Measurements from ENCODE around the gene WBP1L.

Gene WBP1L

GRCh38 chr10:102704915-102705314, 38.8 kb upstream of the WBP1L start:
- no peak for TF ChIP-seq CTCF (IDR thresholded peaks at IDR 0.05; ENCODE audit: extremely low read depth, insufficient read depth, missing control alignments)
- in situ Hi-C loops (cut with MboI; ENCODE audit: low pct_unique_long_range_greater_than_20kb, low sequenced_read_pairs, unreplicated experiment), result no loop called here
- DNase-seq (ENCODE audit: low spot score), result no peak

- no peak for TF ChIP-seq CTCF (IDR thresholded peaks at IDR 0.05; ENCODE audit: extremely low read depth, insufficient read depth, missing control alignments)
- in situ Hi-C loops (cut with MboI; ENCODE audit: low pct_unique_long_range_greater_than_20kb, low sequenced_read_pairs, unreplicated experiment), result no loop called here
- no peak for DNase-seq (ENCODE audit: low spot score)
These were observed 38.2 kb upstream of the WBP1L start for GRCh38 chr10:102705531-102705930.

DNA sequence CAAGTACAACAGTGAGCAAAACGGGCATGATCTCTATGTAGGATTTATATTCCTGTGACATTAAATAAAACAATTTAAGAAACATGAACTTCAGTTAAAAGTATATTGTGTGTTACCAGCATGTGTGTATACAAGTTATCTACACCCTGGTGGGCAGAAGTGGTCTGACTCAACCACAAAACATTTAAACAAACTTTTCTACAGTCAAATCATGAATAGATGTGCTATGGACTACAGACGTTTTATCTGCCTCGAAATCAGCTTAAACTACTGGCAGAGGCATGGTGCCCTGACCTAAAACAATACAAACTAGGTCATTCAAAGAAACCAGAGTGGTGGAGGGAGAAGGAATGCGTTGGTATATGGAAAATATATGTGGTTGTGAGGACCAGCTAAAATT, 33.1 kb upstream of the WBP1L start:
- in situ Hi-C loops (cut with MboI; ENCODE audit: low pct_unique_long_range_greater_than_20kb, low sequenced_read_pairs, unreplicated experiment), result no loop called here
- no peak for TF ChIP-seq CTCF (IDR thresholded peaks at IDR 0.05; ENCODE audit: extremely low read depth, insufficient read depth, missing control alignments)
- DNase-seq (ENCODE audit: low spot score), result no peak

DNA sequence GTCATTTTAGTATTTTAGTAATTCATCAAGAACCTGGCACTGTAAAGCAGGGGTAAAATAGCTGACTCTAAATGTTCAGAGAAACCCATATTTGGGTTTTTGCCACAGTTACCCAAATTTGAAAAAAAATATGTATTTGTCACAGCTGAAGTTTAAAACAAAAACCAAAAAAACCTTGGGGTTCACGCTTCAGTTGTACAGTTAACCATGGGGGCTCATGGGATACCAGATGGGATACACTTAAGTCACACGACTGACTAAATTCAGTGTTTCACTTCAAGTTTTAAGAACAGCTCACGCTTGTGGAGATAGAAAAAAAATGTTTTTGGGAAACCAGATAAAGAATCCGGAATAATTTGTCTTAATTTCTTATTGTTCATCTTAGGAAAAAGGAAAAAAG, 31.7 kb upstream of the WBP1L start:
- DNase-seq (ENCODE audit: low spot score), result peak; percentile 53
- TF ChIP-seq CTCF (IDR thresholded peaks at IDR 0.05; ENCODE audit: extremely low read depth, insufficient read depth, missing control alignments), result no peak
- in situ Hi-C loops (cut with MboI; ENCODE audit: low pct_unique_long_range_greater_than_20kb, low sequenced_read_pairs, unreplicated experiment), result no loop called here

DNA sequence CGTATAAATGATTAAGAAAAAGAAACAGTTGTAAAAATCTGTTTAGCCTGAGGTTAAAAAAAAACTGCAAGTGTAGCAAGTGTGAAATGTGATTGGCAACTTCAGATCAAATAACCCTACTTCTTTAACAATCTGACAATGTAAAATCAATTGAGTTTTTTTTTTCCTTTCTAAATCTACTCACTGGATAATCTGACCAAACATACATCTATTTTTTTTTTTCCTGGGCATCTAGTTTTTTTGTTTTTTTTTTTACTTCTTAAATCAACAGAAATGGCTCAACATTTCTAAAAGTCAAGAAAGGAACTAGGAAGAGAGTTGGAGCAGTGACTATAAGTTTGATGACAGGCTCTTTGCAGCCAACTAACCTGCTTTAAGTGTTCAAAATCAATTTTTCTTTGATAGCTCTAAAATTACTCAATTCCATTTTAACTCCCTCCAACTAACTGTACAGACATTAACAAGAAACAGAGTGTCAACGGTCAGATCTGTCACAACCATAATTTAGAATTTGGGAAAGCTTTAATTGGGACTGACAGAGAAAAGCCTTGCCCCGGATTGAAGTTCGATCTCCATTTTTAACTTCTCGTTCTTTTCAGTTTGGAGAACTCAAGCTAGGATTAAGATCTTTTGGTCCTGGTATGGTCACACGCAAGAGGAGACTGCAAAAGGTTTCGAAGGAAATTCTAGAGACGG, 30.8 kb upstream of the WBP1L start:
- no peak for DNase-seq (ENCODE audit: low spot score)
- in situ Hi-C loops (cut with MboI; ENCODE audit: low pct_unique_long_range_greater_than_20kb, low sequenced_read_pairs, unreplicated experiment), result no loop called here
- TF ChIP-seq CTCF (IDR thresholded peaks at IDR 0.05; ENCODE audit: extremely low read depth, insufficient read depth, missing control alignments), result no peak

GRCh38 chr10:102713539-102713813, 30.3 kb upstream of the WBP1L start:
- in situ Hi-C loops (cut with MboI; ENCODE audit: low pct_unique_long_range_greater_than_20kb, low sequenced_read_pairs, unreplicated experiment), result no loop called here
- DNase-seq (ENCODE audit: low spot score), result no peak
- peak; percentile 22 for TF ChIP-seq CTCF (IDR thresholded peaks at IDR 0.05; ENCODE audit: extremely low read depth, insufficient read depth, missing control alignments)
